Neural progenitor cell (in vitro differentiated cells): ENCODE measurements around the gene ADAMTSL1. TPM values are rescaled to one million over a fixed set of nuclear protein-coding genes. Genes with fewer than 3 reads are reported as not detected.

ENCODE experiments used
- DNase-seq: peaks from one replicate; pipeline ENCODE4 v3.0.0-alpha.2; 2016; ENCODE audit warnings: low spot score
- H2AFZ ChIP-seq: fragments of 200-600 bp; sonication (generic); replicated peaks from 2 replicates; pipeline ENCODE4 v1.6.1; 2016; ENCODE audit warnings: antibody characterized with exemption
- H3F3A ChIP-seq: fragments of 200-600 bp; sonication (generic); 2 replicates; pipeline ENCODE4 v1.6.1; 2016; ENCODE audit warnings: antibody characterized with exemption, low read depth
- H3K27ac ChIP-seq: fragments of 200-600 bp; sonication (generic); 2 replicates; pipeline ENCODE4 v1.5.1; 2016; ENCODE audit warnings: mild to moderate bottlenecking
- H3K27me3 ChIP-seq: fragments of 200-600 bp; sonication (generic); 2 replicates; pipeline ENCODE4 v1.6.1; 2016; ENCODE audit warnings: mild to moderate bottlenecking, moderate library complexity
- H3K36me3 ChIP-seq: fragments of 200-600 bp; sonication (generic); 2 replicates; pipeline ENCODE4 v1.5.1; 2016
- H3K4me1 ChIP-seq: fragments of 200-600 bp; sonication (generic); 2 replicates; pipeline ENCODE4 v1.6.1; 2016; ENCODE audit warnings: mixed run types
- H3K4me2 ChIP-seq: fragments of 200-600 bp; sonication (generic); 2 replicates; pipeline ENCODE4 v1.6.1; 2016
- H3K4me3 ChIP-seq: fragments of 200-600 bp; sonication (generic); 2 replicates; pipeline ENCODE4 v1.5.1; 2016
- H3K79me2 ChIP-seq: fragments of 200-600 bp; sonication (generic); 2 replicates; pipeline ENCODE4 v1.6.1; 2016; ENCODE audit warnings: low read depth
- H3K9ac ChIP-seq: fragments of 200-600 bp; sonication (generic); 2 replicates; pipeline ENCODE4 v1.6.1; 2016
- H3K9me3 ChIP-seq: fragments of 200-600 bp; sonication (generic); 2 replicates; pipeline ENCODE4 v1.5.1; 2016; ENCODE audit warnings: low read depth
- H4K20me1 ChIP-seq: fragments of 200-600 bp; sonication (generic); 2 replicates; pipeline ENCODE4 v1.6.1; 2016; ENCODE audit warnings: low read depth
- H3K27ac Mint-ChIP-seq: 3 replicates; pipeline ENCODE4 v1.8.0; 2021; ENCODE audit warnings: mixed read lengths
- H3K27me3 Mint-ChIP-seq: 2 replicates; pipeline ENCODE4 v1.8.0; 2022; ENCODE audit warnings: low read depth, mild to moderate bottlenecking, inconsistent platforms, moderate library complexity, mixed read lengths; ENCODE audit not compliant: insufficient read depth
- H3K36me3 Mint-ChIP-seq: 3 replicates; pipeline ENCODE4 v1.8.0; 2021; ENCODE audit warnings: mixed read lengths
- H3K4me1 Mint-ChIP-seq: 3 replicates; pipeline ENCODE4 v1.8.0; 2021; ENCODE audit warnings: mixed read lengths
- H3K4me3 Mint-ChIP-seq: 3 replicates; pipeline ENCODE4 v1.8.0; 2021; ENCODE audit warnings: mild to moderate bottlenecking, moderate library complexity, mixed read lengths
- H3K9me3 Mint-ChIP-seq: 3 replicates; pipeline ENCODE4 v1.8.0; 2020; ENCODE audit warnings: mixed read lengths
- CTCF ChIP-seq: fragments of 200-600 bp; sonication (generic); IDR thresholded peaks from 2 replicates; pipeline ENCODE4 v1.5.1; 2017; ENCODE audit warnings: antibody characterized with exemption, mild to moderate bottlenecking
- EZH2 ChIP-seq: fragments of 200-600 bp; sonication (generic); IDR thresholded peaks from 2 replicates; pipeline ENCODE4 v1.6.1; 2017; ENCODE audit warnings: antibody characterized with exemption, mild to moderate bottlenecking, moderate library complexity
- EZH2phosphoT487 ChIP-seq: fragments of 200-600 bp; sonication (generic); IDR thresholded peaks from 2 replicates; pipeline ENCODE4 v1.6.1; 2017; ENCODE audit warnings: antibody characterized with exemption
- total RNA-seq: library from RNA; depleted of rRNA; stranded (reverse); fragments of >200 nt; gene quantifications from 2 replicates; pipeline ENCODE4 v1.2.3, GENCODE V29; 2015; ENCODE audit warnings: low replicate concordance

Gene ADAMTSL1
- total RNA-seq, 1 donor from 2014 or later, result 0.73 TPM

GRCh38 chr9:18689921-18690320 is 216.0 kb downstream of the ADAMTSL1 start:
- H3K4me2 ChIP-seq, result no peak overlapping the region
- H3K9ac ChIP-seq, result no peak overlapping the region
- H2AFZ ChIP-seq, result no peak overlapping the region
- Mint-ChIP-seq H3K4me1 (no peaks in the 10 kb centered on the region), H3K27ac (no peak overlapping the region), H3K27me3 (no peaks in the 10 kb centered on the region), H3K4me3 (no peak overlapping the region), H3K36me3 (no peaks in the 10 kb centered on the region), H3K9me3 (peaks cover 10% of the 10 kb centered on the region)
- no peak overlapping the region for H3K27ac ChIP-seq
- H3K4me1 ChIP-seq, result no peaks in the 10 kb centered on the region
- TF ChIP-seq EZH2 (no peak), EZH2phosphoT487 (no peak), CTCF (no peak)
- H3K79me2 ChIP-seq, result no peaks in the 10 kb centered on the region
- no peak overlapping the region for H3K4me3 ChIP-seq
- H3F3A ChIP-seq, result no peaks in the 10 kb centered on the region
- H3K27me3 ChIP-seq, result no peaks in the 10 kb centered on the region
- DNase-seq, result no peak
- no peaks in the 10 kb centered on the region for H4K20me1 ChIP-seq
- no peaks in the 10 kb centered on the region for H3K36me3 ChIP-seq
- H3K9me3 ChIP-seq, result peaks cover 2% of the 10 kb centered on the region

- Histone ChIP-seq H3K9ac (no peak overlapping the region), H3K27ac (no peak overlapping the region), H3K27me3 (no peaks in the 10 kb centered on the region), H3K4me1 (no peaks in the 10 kb centered on the region), H3K79me2 (no peaks in the 10 kb centered on the region), H3K9me3 (peaks cover 4% of the 10 kb centered on the region), H3F3A (no peaks in the 10 kb centered on the region), H3K4me3 (no peak overlapping the region), H2AFZ (no peak overlapping the region), H4K20me1 (no peaks in the 10 kb centered on the region), H3K4me2 (no peak overlapping the region), H3K36me3 (peaks cover 2% of the 10 kb centered on the region)
- Mint-ChIP-seq H3K27ac (no peak overlapping the region), H3K27me3 (peaks cover 3% of the 10 kb centered on the region), H3K9me3 (peaks cover 22% of the 10 kb centered on the region), H3K4me3 (no peak overlapping the region), H3K4me1 (no peaks in the 10 kb centered on the region), H3K36me3 (no peaks in the 10 kb centered on the region)
- TF ChIP-seq CTCF (no peak), EZH2 (no peak), EZH2phosphoT487 (no peak)
- DNase-seq, result no peak
Observed at GRCh38 chr9:18692268-18692667, 218.3 kb downstream of the ADAMTSL1 start.

- Histone ChIP-seq H4K20me1 (no peaks in the 10 kb centered on the region), H2AFZ (no peak overlapping the region), H3K79me2 (no peaks in the 10 kb centered on the region), H3K4me2 (no peak overlapping the region), H3K4me3 (no peak overlapping the region), H3K9ac (no peak overlapping the region), H3K4me1 (no peaks in the 10 kb centered on the region), H3K9me3 (peaks cover 4% of the 10 kb centered on the region), H3K27ac (no peak overlapping the region), H3K36me3 (peaks cover 3% of the 10 kb centered on the region), H3K27me3 (no peaks in the 10 kb centered on the region), H3F3A (no peaks in the 10 kb centered on the region)
- Mint-ChIP-seq H3K9me3 (peaks cover 22% of the 10 kb centered on the region), H3K4me1 (no peaks in the 10 kb centered on the region), H3K4me3 (no peak overlapping the region), H3K27ac (no peak overlapping the region), H3K27me3 (peaks cover 3% of the 10 kb centered on the region), H3K36me3 (no peaks in the 10 kb centered on the region)
- DNase-seq, result no peak
- TF ChIP-seq EZH2 (no peak), CTCF (no peak), EZH2phosphoT487 (no peak)
Observed at GRCh38 chr9:18692962-18693361, 219.0 kb downstream of the ADAMTSL1 start.
